H4 (cell line): ENCODE measurements around the gene PLOD2. TPM values are rescaled to one million over a fixed set of nuclear protein-coding genes. Genes with fewer than 3 reads are reported as not detected.

Experiments
- DNase-seq: peaks from one replicate; pipeline ENCODE4 v3.0.0-alpha.2; 2015; ENCODE audit warnings: low spot score
- total RNA-seq: library from RNA; depleted of rRNA; stranded (reverse); fragments of >200 nt; shearing (Covaris generic); gene quantifications from 2 replicates; pipeline ENCODE4 v1.2.3, GENCODE V29; 2014; rRNA removed

The PLOD2 gene
- total RNA-seq, 1 experiment from 2014 or later, result 189 TPM

DNA sequence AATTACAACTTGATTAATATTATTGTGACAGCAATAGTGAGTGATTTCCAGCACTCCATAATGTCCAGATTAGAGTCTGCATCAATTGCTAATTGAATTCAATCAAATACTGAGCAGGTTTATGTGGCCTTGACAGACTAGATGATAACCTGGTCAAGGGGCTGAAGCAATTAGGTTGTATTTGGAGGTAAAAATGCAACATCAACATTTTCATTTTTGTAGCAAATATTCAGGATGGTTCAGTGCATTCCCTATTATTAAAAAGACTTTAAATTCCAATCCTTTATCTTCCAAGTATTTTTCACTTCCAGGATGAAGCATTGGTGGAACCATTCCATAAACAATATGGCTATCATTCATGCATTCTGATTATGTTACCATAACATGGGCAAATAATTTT is 120.4 kb downstream of the PLOD2 start:
- no peak for DNase-seq

- DNase-seq, result no peak
Observed at GRCh38 chr3:146037697-146038096, 123.3 kb downstream of the PLOD2 start.

GRCh38 chr3:146036281-146036680 is 124.7 kb downstream of the PLOD2 start:
- DNase-seq, result no peak

DNA sequence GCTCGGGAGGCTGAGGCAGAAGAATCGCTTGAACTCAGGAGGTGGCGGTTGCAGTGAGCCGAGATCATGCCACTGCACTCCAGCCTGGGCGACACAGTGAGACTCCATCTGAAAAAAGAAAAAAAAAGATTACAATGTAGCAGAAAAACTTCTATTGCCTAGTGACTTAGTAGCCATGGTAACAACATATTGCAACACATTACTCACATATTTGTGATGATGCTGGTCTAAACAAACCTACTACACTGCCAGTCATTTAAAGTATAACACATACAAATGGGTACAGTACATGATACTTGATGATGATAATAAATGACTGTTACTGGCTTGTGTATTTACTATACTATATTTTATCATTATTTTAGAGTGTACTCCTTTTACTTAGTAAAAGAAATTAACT is 125.6 kb downstream of the PLOD2 start:
- peak; percentile 23 for DNase-seq

GRCh38 chr3:146033950-146034349 is 127.0 kb downstream of the PLOD2 start:
- DNase-seq, result no peak

GRCh38 chr3:146026547-146026946 is 134.4 kb downstream of the PLOD2 start:
- no peak for DNase-seq

- DNase-seq, result no peak
Observed at GRCh38 chr3:146024260-146024659, 136.7 kb downstream of the PLOD2 start.

DNA sequence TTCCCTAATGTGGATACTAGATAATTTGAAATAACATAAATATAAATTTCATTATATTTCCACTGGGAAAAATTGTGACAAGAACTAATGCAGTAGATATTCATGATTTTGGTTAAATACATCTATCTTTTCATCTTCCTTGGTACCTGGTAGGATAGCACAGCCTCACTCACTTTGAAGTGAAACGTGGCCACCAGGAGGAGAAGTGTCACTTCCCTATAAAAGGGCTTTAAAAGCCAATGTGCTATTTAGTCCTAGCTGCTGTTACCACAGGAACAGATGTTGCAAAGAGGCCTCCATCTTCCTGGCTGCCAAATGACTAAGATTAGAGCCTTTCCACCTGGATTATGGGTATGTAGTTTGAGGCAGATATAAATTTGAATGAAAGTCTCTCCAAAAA is 140.0 kb downstream of the PLOD2 start:
- DNase-seq, result peak; percentile 24

- peak; percentile 25 for DNase-seq
Observed at GRCh38 chr3:146019508-146019907, 141.5 kb downstream of the PLOD2 start.

Other genes starting within 250 kb of the PLOD2 start
- gene PLSCR4, start 89.9 kb upstream of the PLOD2 start, total RNA-seq, result 15.0 and 19.5 TPM in 2 replicates